H9 (cell line): ENCODE data around the gene MAPK11. TPM values are rescaled to one million over a fixed set of nuclear protein-coding genes. Genes with fewer than 3 reads are reported as not detected.

ENCODE experiments used
- DNase-seq: peaks from one replicate; pipeline ENCODE4 v3.0.0-alpha.2; 2017
- H2AFZ ChIP-seq: one replicate; pipeline ENCODE4 v1.6.1; 2013; ENCODE audit warnings: mild to moderate bottlenecking, low read length, control low read depth, moderate library complexity
- H2AK5ac ChIP-seq: 2 replicates; pipeline ENCODE4 v1.6.1; 2013; ENCODE audit warnings: low read length, control low read depth, mixed read lengths; ENCODE audit not compliant: insufficient read length
- H2BK120ac ChIP-seq: one replicate; pipeline ENCODE4 v1.6.1; 2013; ENCODE audit warnings: low read depth, mild to moderate bottlenecking, low read length, control low read depth, inconsistent platforms; ENCODE audit not compliant: poor library complexity, severe bottlenecking
- H2BK12ac ChIP-seq: 2 replicates; pipeline ENCODE4 v1.6.1; 2013; ENCODE audit warnings: low read length, control low read depth, mixed read lengths, low read depth; ENCODE audit not compliant: insufficient read length
- H2BK15ac ChIP-seq: 2 replicates; pipeline ENCODE4 v1.6.1; 2013; ENCODE audit warnings: low read depth, low read length, control low read depth
- H2BK20ac ChIP-seq: one replicate; pipeline ENCODE4 v1.6.1; 2013; ENCODE audit warnings: low read depth, mild to moderate bottlenecking, low read length, control low read depth, inconsistent platforms; ENCODE audit not compliant: poor library complexity, severe bottlenecking
- H2BK5ac ChIP-seq: 2 replicates; pipeline ENCODE4 v1.6.1; 2013; ENCODE audit warnings: low read length, control low read depth, mixed read lengths; ENCODE audit not compliant: insufficient read length
- H3K14ac ChIP-seq: 2 replicates; pipeline ENCODE4 v1.6.1; 2013; ENCODE audit warnings: low read length, control low read depth; ENCODE audit not compliant: insufficient read depth
- H3K18ac ChIP-seq: 2 replicates; pipeline ENCODE4 v1.6.1; 2013; ENCODE audit warnings: low read depth, mild to moderate bottlenecking, mixed read lengths, low read length, control low read depth; ENCODE audit not compliant: insufficient read length
- H3K23ac ChIP-seq: 2 replicates; pipeline ENCODE4 v1.6.1; 2013; ENCODE audit warnings: low read length, control low read depth, mixed read lengths, low read depth; ENCODE audit not compliant: insufficient read length
- H3K23me2 ChIP-seq: 2 replicates; pipeline ENCODE4 v1.6.1; 2013; ENCODE audit warnings: low read depth, mild to moderate bottlenecking, mixed read lengths, low read length, control low read depth; ENCODE audit not compliant: insufficient read length, poor library complexity, severe bottlenecking
- H3K27ac ChIP-seq: 2 replicates; pipeline ENCODE4 v1.5.1; 2013; ENCODE audit warnings: low read length, control low read depth, mixed read lengths, low read depth; ENCODE audit not compliant: insufficient read length
- H3K27me3 ChIP-seq: 2 replicates; pipeline ENCODE4 v1.6.1; 2013; ENCODE audit warnings: low read length, control low read depth, inconsistent platforms; ENCODE audit not compliant: insufficient read depth
- H3K4ac ChIP-seq: 2 replicates; pipeline ENCODE4 v1.6.1; 2013; ENCODE audit warnings: low read depth, mild to moderate bottlenecking, control low read depth, inconsistent platforms, low read length, moderate library complexity
- H3K4me1 ChIP-seq: 2 replicates; pipeline ENCODE4 v1.6.1; 2013; ENCODE audit warnings: low read length, control low read depth, inconsistent platforms; ENCODE audit not compliant: insufficient read depth
- H3K4me2 ChIP-seq: 2 replicates; pipeline ENCODE4 v1.6.1; 2013; ENCODE audit warnings: low read length, control low read depth, mixed read lengths; ENCODE audit not compliant: insufficient read length, insufficient read depth
- H3K56ac ChIP-seq: 2 replicates; pipeline ENCODE4 v1.6.1; 2013; ENCODE audit warnings: low read depth, mild to moderate bottlenecking, mixed read lengths, low read length, control low read depth; ENCODE audit not compliant: insufficient read length
- H3K79me1 ChIP-seq: 2 replicates; pipeline ENCODE4 v1.6.1; 2013; ENCODE audit warnings: low read depth, mild to moderate bottlenecking, moderate library complexity, low read length, control low read depth, inconsistent platforms; ENCODE audit not compliant: insufficient read depth, poor library complexity, severe bottlenecking
- H3K79me2 ChIP-seq: 2 replicates; pipeline ENCODE4 v1.6.1; 2013; ENCODE audit warnings: low read length, control low read depth, inconsistent platforms; ENCODE audit not compliant: insufficient read depth
- H3K9ac ChIP-seq: 2 replicates; pipeline ENCODE4 v1.6.1; 2013; ENCODE audit warnings: low read length, control low read depth, mixed read lengths; ENCODE audit not compliant: insufficient read length; ENCODE audit errors: extremely low read depth
- H3K9me3 ChIP-seq: one replicate; pipeline ENCODE4 v1.6.1; 2013; ENCODE audit warnings: low read depth, low read length, inconsistent platforms; ENCODE audit not compliant: control insufficient read depth
- H3T11ph ChIP-seq: one replicate; pipeline ENCODE4 v1.6.1; 2013; ENCODE audit warnings: mild to moderate bottlenecking, low read length, control low read depth, inconsistent platforms
- H4K20me1 ChIP-seq: one replicate; pipeline ENCODE4 v1.6.1; 2013; ENCODE audit not compliant: control insufficient read depth, insufficient read length, insufficient read depth
- H4K5ac ChIP-seq: 2 replicates; pipeline ENCODE4 v1.6.1; 2013; ENCODE audit warnings: low read depth, mild to moderate bottlenecking, mixed read lengths, low read length, control low read depth; ENCODE audit not compliant: insufficient read length
- H4K8ac ChIP-seq: replicated peaks from 2 replicates; pipeline ENCODE4 v1.6.1; 2013; ENCODE audit warnings: low read length, control low read depth, mixed read lengths, low read depth; ENCODE audit not compliant: insufficient read length
- H4K91ac ChIP-seq: 2 replicates; pipeline ENCODE4 v1.6.1; 2013; ENCODE audit warnings: low read depth, mild to moderate bottlenecking, moderate library complexity, mixed read lengths, low read length, control low read depth; ENCODE audit not compliant: insufficient read length
- H3K27ac Mint-ChIP-seq, 3 experiments: 2 replicates in 2 of 3; 3 replicates in 1 of 3; pipeline ENCODE4 v1.8.0; 2020 to 2021; ENCODE audit warnings: mixed read lengths in 3 of 3, mild to moderate bottlenecking in 1 of 3, moderate library complexity in 1 of 3
- H3K27me3 Mint-ChIP-seq: 2 replicates; pipeline ENCODE4 v1.8.0; 2021; ENCODE audit warnings: low read depth, mild to moderate bottlenecking, moderate library complexity, mixed read lengths
- H3K36me3 Mint-ChIP-seq, 3 experiments: 2 replicates in 2 of 3; 3 replicates in 1 of 3; pipeline ENCODE4 v1.8.0; 2020 to 2021; ENCODE audit warnings: low read depth in 3 of 3, mixed read lengths in 3 of 3; ENCODE audit not compliant: insufficient read depth in 1 of 3
- H3K4me1 Mint-ChIP-seq, 2 experiments: 2 replicates each; pipeline ENCODE4 v1.8.0; 2020; ENCODE audit warnings: mixed read lengths in 2 of 2
- H3K4me3 Mint-ChIP-seq, 2 experiments: 2 replicates in 1 of 2; 3 replicates in 1 of 2; pipeline ENCODE4 v1.8.0; 2020 to 2021; ENCODE audit warnings: mild to moderate bottlenecking in 2 of 2, mixed read lengths in 2 of 2, moderate library complexity in 1 of 2
- H3K9me3 Mint-ChIP-seq, 2 experiments: 2 replicates in 1 of 2; 3 replicates in 1 of 2; pipeline ENCODE4 v1.8.0; 2020; ENCODE audit warnings: mild to moderate bottlenecking in 2 of 2, mixed read lengths in 2 of 2, moderate library complexity in 1 of 2
- WGBS: extraction: QIAGEN DNeasy Blood & Tissue Kit; methylation state at CpG from one replicate; pipeline ENCODE4 v1.1.7; 2013; ENCODE audit warnings: missing lambda C conversion rate, low lambda C conversion rate, mixed read lengths; ENCODE audit not compliant: insufficient read length; ENCODE audit errors: extremely low coverage; 5-methylcytosine and 5-hydroxymethylcytosine counted together
- total RNA-seq: library from RNA; stranded (reverse); gene quantifications from 2 replicates; pipeline ENCODE4 v1.2.1, GENCODE V29; 2021
- TF ChIP-seq, protein P1 (sequence below): fragments of 200-600 bp; sonication (generic); conservative IDR thresholded peaks from 3 replicates; pipeline ENCODE4 v1.8.0; 2021; ENCODE audit warnings: antibody characterized with exemption, mild to moderate bottlenecking

Gene MAPK11
- total RNA-seq, 1 experiment from 2014 or later: 1.5 TPM

DNA sequence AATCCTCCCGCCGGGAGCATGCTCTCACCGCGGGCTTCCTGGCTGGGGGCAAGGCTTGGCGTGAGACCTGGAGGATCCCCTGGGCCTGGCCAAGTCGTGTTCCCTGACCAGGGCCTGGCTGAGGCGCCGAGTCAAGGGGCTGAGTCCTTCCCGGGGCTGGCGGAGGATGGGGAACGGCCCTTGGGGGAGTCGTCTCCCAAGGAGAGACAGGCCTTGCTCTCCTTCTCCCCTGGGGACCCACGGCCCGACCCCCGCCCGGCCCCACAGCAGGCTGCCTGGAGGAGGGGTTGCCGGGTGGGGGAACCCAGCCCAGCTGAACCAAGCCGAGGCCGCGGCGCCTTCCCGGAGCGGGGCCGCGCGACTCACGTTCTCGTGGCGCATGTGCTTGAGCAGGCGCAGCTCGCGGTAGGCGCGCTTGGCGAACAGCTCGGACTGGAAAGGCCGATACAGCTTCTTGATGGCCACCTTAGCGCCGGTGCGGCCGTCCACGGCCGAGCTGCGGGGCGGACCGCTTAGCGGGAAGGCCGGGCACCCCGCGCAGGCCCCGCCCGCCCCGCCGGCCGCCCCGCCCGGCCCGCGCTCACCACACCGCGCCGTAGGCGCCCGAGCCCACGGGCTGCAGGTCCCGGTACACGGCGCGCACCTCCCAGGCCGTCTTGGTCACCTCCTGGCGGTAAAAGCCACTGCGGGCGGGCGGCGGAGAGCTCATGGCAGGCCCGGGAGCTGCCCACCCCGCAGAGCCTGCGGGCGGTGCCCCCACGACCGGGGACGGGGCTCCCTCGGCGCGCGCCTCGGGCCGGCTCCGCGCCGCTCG lies 9.2 kb downstream of the MAPK11 start:
- H3K27ac ChIP-seq: no peak overlapping the region
- H3K27ac Mint-ChIP-seq: no peak overlapping the region
- H3K14ac ChIP-seq: peak overlapping the region; percentile 64; the same call in 1 of the 2 replicates
- TF ChIP-seq, protein P1, sequence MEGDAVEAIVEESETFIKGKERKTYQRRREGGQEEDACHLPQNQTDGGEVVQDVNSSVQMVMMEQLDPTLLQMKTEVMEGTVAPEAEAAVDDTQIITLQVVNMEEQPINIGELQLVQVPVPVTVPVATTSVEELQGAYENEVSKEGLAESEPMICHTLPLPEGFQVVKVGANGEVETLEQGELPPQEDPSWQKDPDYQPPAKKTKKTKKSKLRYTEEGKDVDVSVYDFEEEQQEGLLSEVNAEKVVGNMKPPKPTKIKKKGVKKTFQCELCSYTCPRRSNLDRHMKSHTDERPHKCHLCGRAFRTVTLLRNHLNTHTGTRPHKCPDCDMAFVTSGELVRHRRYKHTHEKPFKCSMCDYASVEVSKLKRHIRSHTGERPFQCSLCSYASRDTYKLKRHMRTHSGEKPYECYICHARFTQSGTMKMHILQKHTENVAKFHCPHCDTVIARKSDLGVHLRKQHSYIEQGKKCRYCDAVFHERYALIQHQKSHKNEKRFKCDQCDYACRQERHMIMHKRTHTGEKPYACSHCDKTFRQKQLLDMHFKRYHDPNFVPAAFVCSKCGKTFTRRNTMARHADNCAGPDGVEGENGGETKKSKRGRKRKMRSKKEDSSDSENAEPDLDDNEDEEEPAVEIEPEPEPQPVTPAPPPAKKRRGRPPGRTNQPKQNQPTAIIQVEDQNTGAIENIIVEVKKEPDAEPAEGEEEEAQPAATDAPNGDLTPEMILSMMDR: no peak
- H3K9ac ChIP-seq: no peak overlapping the region
- no peak overlapping the region for H2AFZ ChIP-seq
- WGBS: no CpG with 5 or more reads among the region's 92 CpGs
- H3K27me3 Mint-ChIP-seq: peaks cover 52% of the 10 kb centered on the region
- H3K9me3 ChIP-seq: no peaks in the 10 kb centered on the region
- no peaks in the 10 kb centered on the region for H3K27me3 ChIP-seq
- H3K56ac ChIP-seq: no peak overlapping the region
- H3K23me2 ChIP-seq: peaks cover 8% of the 10 kb centered on the region
- H3K23ac ChIP-seq: no peak overlapping the region
- H3K4me3 Mint-ChIP-seq: peak overlapping the region; percentile 57 to 68
- no peak overlapping the region for H2BK5ac ChIP-seq
- H2AK5ac ChIP-seq: no peak overlapping the region
- no peak overlapping the region for H3T11ph ChIP-seq
- no peaks in the 10 kb centered on the region for H3K36me3 Mint-ChIP-seq
- no peaks in the 10 kb centered on the region for H3K79me2 ChIP-seq
- H3K79me1 ChIP-seq: no peaks in the 10 kb centered on the region
- peaks cover 8 to 12% of the 10 kb centered on the region in 2 experiments for H3K4me1 Mint-ChIP-seq
- H4K8ac ChIP-seq: no peak overlapping the region
- H4K5ac ChIP-seq: no peak overlapping the region
- H4K91ac ChIP-seq: no peak overlapping the region
- H2BK20ac ChIP-seq: no peak overlapping the region
- H3K9me3 Mint-ChIP-seq: no peaks in the 10 kb centered on the region
- peak overlapping the region; percentile 59 for H3K4me2 ChIP-seq
- no peak overlapping the region for H2BK15ac ChIP-seq
- no peaks in the 10 kb centered on the region for H4K20me1 ChIP-seq
- no peak for DNase-seq
- H2BK12ac ChIP-seq: no peak overlapping the region
- H3K4ac ChIP-seq: no peak overlapping the region
- H3K4me1 ChIP-seq: no peaks in the 10 kb centered on the region
- no peak overlapping the region for H3K18ac ChIP-seq
- H2BK120ac ChIP-seq: no peak overlapping the region
